Right renal pelvis (tissue), 4 donors: ENCODE data around the gene VEGFC. TPM values are rescaled to one million over a fixed set of nuclear protein-coding genes. Genes with fewer than 3 reads are reported as not detected.

ENCODE experiments used
- DNase-seq, 4 donors: peaks; one replicate each; pipeline ENCODE4 v3.0.0-alpha.2; 2013; ENCODE audit warnings: low read depth in 4 of 4, low spot score in 3 of 4, missing footprints in 1 of 4
- polyA plus RNA-seq, 4 donors: library from polyadenylated mRNA; unstranded; fragments of 120-200 nt; gene quantifications; one replicate each; pipeline ENCODE4 v1.2.1, GENCODE V29; 2013; ENCODE audit not compliant: insufficient read length in 4 of 4

Gene VEGFC
- 10 to 100 TPM; 19.0 to 21.4 (median 20.6) TPM for polyA plus RNA-seq

GRCh38 chr4:176792326-176793059 is at the start of gene VEGFC:
VEGFC (minus strand) TSS chr4:176792922; CDS start chr4:176792311, 611 bp downstream.
- DNase-seq, result peak in 2 of 4 donors; percentile 20 to 26

GRCh38 chr4:176841711-176842112 is 49.0 kb upstream of the VEGFC start:
- DNase-seq, result no peak

- no peak for DNase-seq
Measured at GRCh38 chr4:176840166-176840565, 47.4 kb upstream of the VEGFC start.

GRCh38 chr4:176839656-176840055 is 46.9 kb upstream of the VEGFC start:
- DNase-seq, result no peak

GRCh38 chr4:176838601-176839433 is 46.1 kb upstream of the VEGFC start:
- peak in 1 of 4 donors; percentile 1 for DNase-seq

GRCh38 chr4:176837169-176837895 is 44.6 kb upstream of the VEGFC start:
- DNase-seq, result no peak

DNA sequence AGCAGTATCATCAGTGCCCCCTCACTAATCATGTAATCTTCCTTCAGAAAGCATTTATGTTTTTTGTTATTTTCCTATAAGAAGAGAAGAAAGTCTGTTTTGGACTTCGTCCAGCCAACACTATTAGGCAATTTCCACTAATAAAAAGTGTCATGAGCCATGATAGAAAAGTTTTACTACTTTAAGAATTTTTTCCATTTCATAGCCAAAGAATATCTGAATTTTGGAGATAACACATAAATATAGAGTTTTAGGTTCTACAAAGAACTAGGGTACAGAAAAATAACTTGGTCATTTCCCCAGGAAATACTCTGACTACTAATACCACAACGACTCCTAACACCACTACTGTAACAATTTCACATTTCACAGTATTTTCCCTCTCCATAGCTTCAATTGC is 41.8 kb upstream of the VEGFC start:
- DNase-seq, result no peak

GRCh38 chr4:176833400-176834175 is 40.9 kb upstream of the VEGFC start:
- DNase-seq, result no peak

DNA sequence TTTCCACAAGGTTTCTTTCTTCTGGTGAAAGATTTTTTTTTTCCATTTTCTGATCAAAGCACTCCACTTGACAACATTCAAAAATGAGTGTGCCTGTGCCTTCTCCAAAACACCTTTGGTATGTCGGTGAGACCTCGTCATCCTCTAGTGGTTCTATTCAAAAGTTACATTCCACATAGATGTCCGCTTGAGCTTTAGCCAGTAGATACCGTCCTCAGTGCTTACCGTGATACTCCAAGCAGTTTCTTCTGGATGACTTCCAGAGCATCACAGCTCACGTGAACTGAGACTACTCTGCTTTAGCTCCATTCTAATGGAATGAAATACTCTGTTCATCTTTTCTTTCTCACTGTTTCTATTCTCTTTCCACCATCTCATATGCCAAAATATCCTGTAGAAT is 38.2 kb upstream of the VEGFC start:
- DNase-seq, result no peak

DNA sequence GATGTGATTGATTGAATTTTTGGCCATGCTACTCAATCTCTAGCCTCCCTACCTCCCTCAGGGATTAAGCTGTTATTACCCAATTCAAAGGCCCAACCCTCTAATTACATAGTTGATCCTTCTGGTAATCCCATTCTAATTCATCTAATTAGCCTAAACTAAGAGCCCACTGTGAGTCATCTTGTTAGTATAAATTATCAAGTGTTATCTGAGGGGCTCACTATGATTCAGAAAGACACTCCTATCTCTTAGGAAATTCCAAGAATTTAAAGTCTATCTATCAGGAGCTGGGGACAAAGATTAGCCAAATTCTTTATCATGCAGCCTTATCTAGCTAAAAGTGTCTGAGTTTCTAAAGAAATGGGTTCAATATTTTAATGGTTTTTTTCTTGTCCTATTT is 32.9 kb upstream of the VEGFC start:
- DNase-seq, result no peak

DNA sequence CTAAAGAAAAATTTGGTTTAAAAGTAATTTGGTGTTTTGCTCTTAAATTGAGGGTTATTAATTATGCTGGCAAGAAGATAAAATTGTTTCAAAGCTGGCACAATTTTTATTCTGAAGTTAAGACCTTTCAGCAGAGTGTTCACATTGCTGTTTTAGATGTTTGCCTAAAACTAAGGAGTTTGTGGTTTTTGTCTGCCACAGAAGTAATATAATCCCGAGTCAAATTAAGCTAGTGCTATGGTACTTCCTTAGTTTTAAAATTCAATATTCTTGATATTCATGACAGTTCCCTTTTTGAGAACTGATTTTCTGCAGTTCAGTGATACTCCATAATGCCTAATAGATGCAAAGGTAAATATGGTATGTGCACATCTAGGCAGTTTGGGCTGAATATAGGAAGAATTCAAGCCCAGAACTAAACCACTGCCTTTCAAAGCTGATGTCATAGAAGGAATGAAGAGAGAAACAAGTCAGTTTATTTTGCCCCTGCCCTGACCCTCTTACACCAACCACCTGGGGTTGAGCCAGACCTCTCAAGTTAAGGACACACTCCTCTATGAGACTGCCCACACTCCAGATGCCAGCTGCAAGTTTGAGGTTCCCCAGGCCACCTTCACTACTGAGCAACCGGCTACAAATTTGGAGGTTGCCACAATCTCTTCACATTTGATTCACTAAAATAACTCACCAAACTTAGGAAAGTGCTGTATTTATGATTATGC is 32.1 kb upstream of the VEGFC start:
- no peak for DNase-seq

- no peak for DNase-seq
Measured at GRCh38 chr4:176818531-176818930, 25.8 kb upstream of the VEGFC start.

GRCh38 chr4:176817204-176817603 is 24.5 kb upstream of the VEGFC start:
- DNase-seq, result no peak

GRCh38 chr4:176814770-176815169 is 22.0 kb upstream of the VEGFC start:
- DNase-seq, result no peak

DNA sequence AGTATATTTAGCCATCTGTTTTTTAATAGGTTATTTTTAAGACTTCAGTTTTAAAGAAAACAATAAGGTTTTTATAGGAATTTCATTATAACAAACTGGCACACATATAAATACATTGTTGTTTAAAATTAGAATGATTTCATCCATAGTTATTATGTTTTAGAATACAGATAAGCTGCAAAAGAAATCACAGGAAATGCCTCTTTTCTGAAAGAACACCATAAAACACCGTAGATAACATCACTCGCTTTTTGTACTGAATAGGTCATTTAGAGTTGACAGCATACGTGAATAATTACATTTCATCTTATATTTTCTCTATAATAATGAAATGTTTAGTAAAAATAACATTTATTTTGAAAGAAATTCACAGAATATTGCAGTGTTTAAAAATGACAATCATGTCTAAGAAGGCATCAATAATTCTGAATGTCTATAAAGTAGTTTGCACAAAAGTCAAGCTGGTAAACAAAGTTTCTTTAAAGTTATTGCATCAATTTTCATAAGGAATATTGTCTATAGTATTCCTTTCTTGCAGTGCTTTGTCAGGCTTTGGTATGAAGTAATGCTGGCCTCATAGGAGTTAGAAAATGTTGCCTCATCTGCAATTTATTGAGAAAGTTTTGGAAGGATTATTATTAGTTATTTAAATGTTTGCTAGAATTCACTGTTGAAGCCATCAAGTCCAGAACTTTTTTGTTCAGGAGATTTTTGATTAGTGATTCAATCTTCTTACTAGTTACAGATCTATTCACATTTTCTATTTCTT is 17.9 kb upstream of the VEGFC start:
- DNase-seq, result no peak

DNA sequence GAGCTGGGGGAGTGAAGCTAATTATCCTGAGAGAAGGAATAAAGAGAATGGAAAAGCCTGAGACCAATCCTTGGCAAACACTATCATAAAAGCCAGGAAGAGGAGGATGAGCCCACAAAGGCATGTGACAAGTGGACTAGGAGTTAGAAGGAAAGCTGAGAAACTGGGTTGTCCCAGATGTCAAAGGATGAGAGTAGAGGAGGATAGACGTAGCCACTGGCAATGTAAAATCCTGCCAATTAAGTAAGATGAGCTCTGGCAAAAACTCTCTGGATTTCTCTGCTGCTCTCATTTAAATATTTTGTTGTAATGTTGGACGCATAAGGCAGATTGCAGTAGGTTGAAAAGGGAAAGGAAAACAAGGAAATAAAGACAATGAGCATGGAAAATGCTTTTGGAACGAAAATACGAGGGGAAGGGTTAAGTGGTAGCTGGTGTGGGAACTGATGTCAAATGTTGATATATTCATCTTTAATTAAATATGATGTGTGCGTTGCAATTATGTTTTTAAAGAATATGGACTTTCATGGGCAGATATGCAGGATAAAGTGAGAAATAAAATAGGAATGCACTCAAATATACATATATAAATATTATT is 14.2 kb upstream of the VEGFC start:
- no peak for DNase-seq

GRCh38 chr4:176805155-176805554 is 12.4 kb upstream of the VEGFC start:
- no peak for DNase-seq

DNA sequence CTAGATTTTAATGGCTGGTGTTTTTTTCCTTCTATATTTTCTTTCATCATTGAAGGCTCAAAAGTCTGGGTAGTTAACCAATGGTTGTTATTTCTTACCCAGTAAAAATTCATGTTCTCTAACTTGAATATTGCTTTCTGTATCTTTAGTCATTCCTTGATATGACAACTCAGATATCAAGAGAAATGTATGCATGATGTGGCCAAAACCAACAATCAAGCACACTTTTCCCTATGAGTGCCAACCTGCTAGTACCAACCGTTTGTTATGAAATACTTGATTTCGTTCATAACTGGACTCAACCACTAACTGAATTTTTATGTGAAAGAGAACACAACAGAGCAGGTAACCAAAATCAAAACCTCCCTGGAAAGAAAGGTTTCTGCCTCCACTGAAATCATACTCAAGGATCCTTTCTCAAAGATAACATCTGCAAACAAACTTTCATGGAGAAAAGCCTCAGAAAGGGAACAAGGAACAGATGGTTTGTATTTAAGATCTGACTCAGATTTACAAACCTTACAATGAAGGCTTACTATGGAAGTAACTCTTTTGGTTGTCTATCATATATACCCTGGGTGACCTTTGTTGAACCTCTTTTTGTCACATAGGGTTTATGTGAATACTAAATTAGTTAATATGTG is 8.3 kb upstream of the VEGFC start:
- no peak for DNase-seq
